Duodenal mucosa (tissue), 2 donors: ENCODE measurements around the gene EXOSC6.
"Not testable (repeated sequence)": the region's sequence is repeated elsewhere in the genome, so short reads cannot be mapped to it uniquely, and the experiment has no call there.

ENCODE experiments used
- H3K27ac ChIP-seq: one replicate; pipeline ENCODE4 v1.7.0; 2013; ENCODE audit warnings: low read depth, low read length
- H3K27me3 ChIP-seq, 2 donors: one replicate each; pipeline ENCODE4 v1.7.0; 2013; ENCODE audit warnings: low read length in 2 of 2, control low read depth in 1 of 2; ENCODE audit not compliant: insufficient read depth in 2 of 2, control insufficient read depth in 1 of 2
- H3K36me3 ChIP-seq, 2 donors: one replicate each; pipeline ENCODE4 v1.7.0; 2013; ENCODE audit warnings: low read length in 2 of 2, control low read depth in 1 of 2; ENCODE audit not compliant: insufficient read depth in 2 of 2, control insufficient read depth in 1 of 2
- H3K4me1 ChIP-seq, 2 donors: one replicate each; pipeline ENCODE4 v1.7.0; 2013; ENCODE audit warnings: low read length in 2 of 2, control low read depth in 1 of 2; ENCODE audit not compliant: insufficient read depth in 2 of 2, control insufficient read depth in 1 of 2
- H3K4me3 ChIP-seq, 2 donors: one replicate each; pipeline ENCODE4 v1.7.0; 2013; ENCODE audit warnings: low read length in 2 of 2, low read depth in 1 of 2
- H3K9ac ChIP-seq, 2 donors: one replicate each; pipeline ENCODE4 v1.7.0; 2013; ENCODE audit warnings: low read length in 2 of 2, low read depth in 1 of 2
- H3K9me3 ChIP-seq, 2 donors: one replicate each; pipeline ENCODE4 v1.7.0; 2013; ENCODE audit warnings: low read length in 2 of 2, control low read depth in 1 of 2; ENCODE audit not compliant: control insufficient read depth in 1 of 2

EXOSC6 gene

DNA sequence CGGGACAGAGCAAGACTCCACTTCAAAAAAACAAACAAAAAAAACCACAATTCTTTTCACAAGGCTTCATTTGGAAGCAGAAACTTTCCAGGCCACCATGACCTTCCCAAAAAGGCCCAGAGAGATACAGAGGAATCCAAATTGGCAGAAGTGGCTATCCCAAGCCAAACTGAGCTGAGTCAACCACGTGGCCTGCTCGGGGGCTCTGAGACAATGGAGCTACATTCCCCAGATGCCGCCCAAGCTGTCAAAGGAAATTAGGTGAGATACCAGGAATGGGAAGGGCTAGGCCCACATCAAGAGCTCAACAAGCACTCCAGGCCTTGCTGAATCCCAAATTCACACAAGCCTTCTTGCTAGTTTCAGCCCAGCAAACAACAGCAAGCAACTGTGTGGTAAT is 5.7 kb upstream of the EXOSC6 start:
- Histone ChIP-seq H3K4me1 (no peaks in the 10 kb centered on the region), H3K9ac (no peak overlapping the region), H3K9me3 (no peaks in the 10 kb centered on the region), H3K27me3 (no peaks in the 10 kb centered on the region), H3K4me3 (no peak overlapping the region), H3K36me3 (peaks cover 52 to 86% of the 10 kb centered on the region in 2 donors), H3K27ac (no peak overlapping the region)

DNA sequence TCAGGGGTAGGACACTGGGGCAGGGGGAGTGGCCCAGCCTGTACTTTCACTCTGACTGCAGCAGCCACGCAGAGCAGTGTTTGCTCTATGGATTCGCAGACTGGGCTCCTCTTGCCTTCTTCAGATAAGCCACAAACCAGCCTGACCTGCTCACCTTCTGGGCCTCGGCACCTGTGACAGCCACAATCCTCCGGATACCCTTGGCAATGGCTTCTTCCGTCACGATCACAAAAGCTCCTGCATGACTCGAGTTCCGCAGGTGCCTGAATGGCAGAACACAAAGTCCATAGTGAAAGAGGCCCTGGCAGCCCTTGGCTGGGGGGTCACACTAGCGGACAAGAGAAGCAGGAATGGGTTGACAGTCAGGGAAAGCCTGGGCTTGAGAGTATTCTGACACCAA is 3.8 kb upstream of the EXOSC6 start:
- Histone ChIP-seq H3K27me3 (no peaks in the 10 kb centered on the region), H3K4me1 (peaks cover 0 to 4% of the 10 kb centered on the region in 2 donors), H3K4me3 (no peak overlapping the region)

DNA sequence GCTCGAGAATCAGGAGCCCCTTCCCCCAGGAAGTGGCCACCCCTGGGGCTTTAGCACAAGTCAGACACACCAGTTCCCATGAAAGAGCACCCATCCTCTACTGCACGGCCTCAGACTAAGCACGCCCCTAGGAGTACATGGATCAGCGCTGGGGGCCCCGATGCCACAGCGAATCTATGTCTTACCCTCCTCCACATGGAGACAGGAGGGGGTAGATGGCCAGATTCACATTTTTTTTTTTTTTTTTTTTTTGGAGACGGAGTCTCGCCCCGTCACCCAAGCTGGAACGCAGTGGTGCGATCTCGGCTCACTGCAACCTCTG is 3.2 kb upstream of the EXOSC6 start:
- Histone ChIP-seq H3K4me3 (no peak overlapping the region), H3K27ac (no peak overlapping the region), H3K9ac (no peak overlapping the region), H3K36me3 (peaks cover 38 to 69% of the 10 kb centered on the region in 2 donors), H3K9me3 (no peaks in the 10 kb centered on the region), H3K4me1 (peaks cover 0 to 9% of the 10 kb centered on the region in 2 donors), H3K27me3 (no peaks in the 10 kb centered on the region)

More for the DNA sequence above, 3.8 kb upstream of the EXOSC6 start:
- Histone ChIP-seq H3K9me3 (no peaks in the 10 kb centered on the region), H3K9ac (no peak overlapping the region), H3K36me3 (peaks cover 44 to 75% of the 10 kb centered on the region in 2 donors), H3K27ac (no peak overlapping the region)

DNA sequence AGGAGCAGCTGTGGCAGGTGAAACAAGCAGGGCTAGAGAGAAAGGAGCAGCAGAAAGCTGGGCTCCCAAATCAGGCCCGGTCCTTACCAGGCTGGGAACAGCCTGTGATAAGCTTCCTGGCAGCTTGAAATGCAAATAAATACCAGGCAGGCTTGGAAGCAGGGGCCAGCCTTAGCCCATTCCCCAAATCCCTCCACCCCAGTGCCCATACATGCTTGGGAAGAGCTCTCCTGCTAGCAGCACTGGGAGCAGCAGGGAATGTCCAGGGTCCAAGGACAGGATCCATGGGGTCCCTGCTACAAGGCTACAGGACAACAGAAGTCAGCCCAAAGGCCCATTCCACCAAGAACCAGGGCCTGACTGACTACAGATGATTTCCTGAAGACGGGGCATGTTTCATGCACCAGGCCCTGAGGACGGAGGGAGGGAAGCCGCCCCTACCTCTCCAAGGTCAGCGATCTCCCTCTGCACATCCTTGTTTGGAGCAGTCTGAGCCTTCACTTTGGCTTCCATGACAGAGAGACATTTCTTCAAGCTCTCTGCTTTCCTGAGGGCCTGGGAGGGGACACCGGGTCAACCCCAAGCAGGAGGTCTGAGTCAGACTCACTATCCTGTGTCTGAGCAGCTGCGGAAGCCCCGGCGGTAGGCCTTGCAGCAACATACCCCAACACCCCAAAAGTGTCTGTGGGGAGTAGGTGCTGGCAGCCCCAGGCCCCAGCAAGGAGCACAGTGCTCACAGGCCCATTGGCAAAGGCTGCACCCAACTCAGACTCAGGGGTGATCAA is 2.6 kb upstream of the EXOSC6 start:
- peaks cover 0 to 15% of the 10 kb centered on the region in 2 donors for H3K4me1 ChIP-seq
- H3K9me3 ChIP-seq: no peaks in the 10 kb centered on the region
- H3K9ac ChIP-seq: no peak overlapping the region
- H3K4me3 ChIP-seq: no peak overlapping the region
- no peaks in the 10 kb centered on the region for H3K27me3 ChIP-seq
- peaks cover 37 to 66% of the 10 kb centered on the region in 2 donors for H3K36me3 ChIP-seq
- H3K27ac ChIP-seq: no peak overlapping the region

DNA sequence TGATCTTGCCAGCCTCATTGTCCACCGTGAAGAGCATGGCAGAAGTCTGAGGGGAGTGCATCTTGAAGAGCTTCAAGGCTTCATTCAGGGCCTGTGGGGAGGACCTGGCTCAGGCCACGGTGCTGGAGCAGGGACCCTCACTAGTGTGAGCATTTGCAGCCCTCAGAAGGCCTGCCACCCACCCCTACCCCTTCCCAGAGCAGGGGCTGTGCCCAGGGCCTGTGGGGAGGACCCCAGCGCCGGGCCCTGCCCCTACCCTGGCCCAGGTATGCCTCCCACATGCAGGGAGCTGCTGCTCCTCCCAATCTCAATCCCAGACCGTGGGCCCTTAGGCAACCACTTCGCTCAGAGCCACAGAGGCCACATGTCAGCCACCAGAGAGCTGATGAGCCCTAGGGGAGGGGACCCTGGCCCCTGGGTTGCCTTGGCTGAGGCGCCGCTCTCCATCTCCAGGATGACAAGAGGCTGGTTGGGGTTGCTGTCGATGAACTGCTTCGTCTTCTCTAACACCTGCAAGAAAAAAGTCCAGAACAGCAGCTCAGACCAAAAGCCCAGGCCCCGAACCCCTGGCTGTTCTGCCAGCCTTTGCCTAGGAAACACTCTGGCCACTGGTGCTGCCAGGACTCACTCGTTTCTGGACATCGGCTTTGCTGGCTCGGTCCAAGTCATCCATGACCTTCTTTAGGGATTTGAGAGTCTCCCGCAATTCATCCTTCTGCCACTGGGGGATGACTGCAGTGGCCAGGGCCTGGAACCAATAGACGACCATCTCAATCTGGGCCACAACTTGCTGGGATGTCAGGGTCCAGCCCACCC is 1.8 kb upstream of the EXOSC6 start:
- Histone ChIP-seq H3K36me3 (peaks cover 34 to 58% of the 10 kb centered on the region in 2 donors), H3K9ac (no peak overlapping the region), H3K4me3 (no peak overlapping the region), H3K27ac (no peak overlapping the region), H3K9me3 (no peaks in the 10 kb centered on the region), H3K27me3 (no peaks in the 10 kb centered on the region), H3K4me1 (peaks cover 0 to 17% of the 10 kb centered on the region in 2 donors)

DNA sequence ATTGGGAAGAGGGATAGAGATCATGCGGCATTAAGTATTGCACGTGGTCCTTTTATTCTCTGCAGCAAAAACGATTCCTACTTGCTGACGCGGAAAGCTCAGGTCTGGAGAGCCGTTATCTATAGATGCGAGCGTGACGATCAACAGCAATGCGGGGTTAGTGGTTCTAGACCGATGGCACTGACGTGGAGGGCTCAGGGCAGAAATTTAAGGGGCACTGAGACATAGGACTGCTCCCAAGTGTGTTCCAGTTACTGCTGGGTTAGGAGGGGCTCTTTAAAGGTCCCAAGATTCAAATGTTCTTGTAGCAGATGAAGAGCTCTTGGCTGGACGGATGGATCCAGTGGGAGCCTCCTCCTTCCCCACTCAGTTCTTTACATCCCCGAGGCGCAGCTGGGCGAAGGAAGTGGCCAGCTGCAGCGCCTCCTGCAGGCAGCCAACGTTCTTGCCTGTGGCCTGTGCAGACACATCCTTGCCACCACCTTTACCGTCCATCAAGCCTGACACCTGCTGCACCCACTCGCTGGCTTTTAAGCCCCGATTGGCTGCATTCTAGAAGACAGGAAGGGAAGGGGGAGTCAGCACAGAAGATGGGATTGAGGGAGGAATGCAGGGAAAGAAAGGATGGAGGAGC is 732 bp upstream of the EXOSC6 start:
- Histone ChIP-seq H3K9ac (no peak overlapping the region), H3K27ac (no peak overlapping the region), H3K9me3 (no peaks in the 10 kb centered on the region), H3K27me3 (no peaks in the 10 kb centered on the region), H3K4me1 (peaks cover 0 to 17% of the 10 kb centered on the region in 2 donors), H3K4me3 (no peak overlapping the region), H3K36me3 (peaks cover 25 to 48% of the 10 kb centered on the region in 2 donors)

DNA sequence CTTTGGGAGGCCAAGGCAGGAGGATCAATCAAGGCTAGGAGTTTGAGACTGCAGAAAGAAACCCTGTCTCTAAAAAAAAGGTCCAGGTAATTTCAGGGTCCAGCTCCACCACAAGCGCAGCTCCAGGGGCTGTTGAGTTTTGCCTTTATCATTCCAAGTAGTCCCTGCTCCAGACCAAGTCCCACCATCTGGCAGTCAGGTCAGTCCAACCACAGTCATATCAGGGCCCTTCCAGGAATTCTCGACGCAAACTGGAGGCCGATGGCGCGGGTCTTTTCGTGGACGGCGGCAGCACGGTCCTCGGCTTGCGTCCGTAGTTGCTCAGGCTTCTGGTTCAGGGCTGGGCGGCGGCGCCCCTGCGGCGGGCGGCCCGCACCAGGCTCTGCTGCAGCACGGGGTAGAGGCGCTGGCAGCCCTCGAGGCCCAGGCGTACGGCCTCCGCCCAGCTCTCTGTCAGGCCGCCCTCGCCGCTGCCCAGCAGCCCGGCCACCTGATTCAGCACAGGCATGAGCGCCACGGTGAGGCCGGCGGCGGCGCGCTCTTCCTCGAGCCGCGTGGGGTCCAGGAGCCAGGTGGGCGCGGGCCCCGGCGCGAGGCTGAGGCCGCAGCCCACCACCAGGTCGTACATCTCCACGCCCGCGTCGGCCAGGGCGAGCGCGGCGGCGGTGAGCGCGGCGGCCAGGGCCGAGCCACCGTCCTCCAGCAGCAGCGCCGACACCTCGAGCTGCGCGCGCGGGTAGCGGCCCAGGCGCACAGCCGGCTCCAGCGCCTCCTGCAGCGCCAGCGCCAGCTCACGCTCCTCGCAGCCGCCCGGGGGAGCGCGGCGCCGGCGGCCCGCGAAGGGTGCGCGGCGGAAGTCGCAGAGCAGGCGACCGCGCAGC is 752 bp downstream of the EXOSC6 start:
- Histone ChIP-seq H3K36me3 (peaks cover 23 to 36% of the 10 kb centered on the region in 2 donors), H3K9ac (peak overlapping the region; percentile 68 to 77), H3K4me1 (peaks cover 0 to 17% of the 10 kb centered on the region in 2 donors), H3K27me3 (no peaks in the 10 kb centered on the region), H3K27ac (peak overlapping the region; percentile 70), H3K9me3 (no peaks in the 10 kb centered on the region), H3K4me3 (peak overlapping the region; percentile 80 to 81)

DNA sequence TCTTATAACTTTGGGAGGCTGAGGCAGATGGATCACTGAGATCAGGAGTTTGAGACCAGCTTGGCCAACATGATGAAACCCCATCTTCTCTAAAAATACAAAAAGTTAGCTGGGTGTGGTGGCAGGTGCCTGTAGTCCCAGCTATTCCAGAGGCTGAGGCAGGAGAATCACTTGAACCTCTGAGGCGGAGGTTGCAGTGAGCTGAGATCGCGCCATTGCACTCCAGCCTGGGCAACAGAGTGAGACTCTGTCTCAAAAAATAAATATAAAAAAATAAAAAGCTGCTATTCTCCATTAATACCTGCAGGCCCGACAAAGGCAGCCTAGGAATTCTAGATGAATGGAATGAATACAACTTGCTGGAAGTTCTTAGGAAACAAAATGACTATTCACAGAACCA is 2.0 kb downstream of the EXOSC6 start:
- H3K27ac ChIP-seq, H3K4me3 ChIP-seq, H3K27me3 ChIP-seq, H3K9ac ChIP-seq, H3K9me3 ChIP-seq: not testable (repeated sequence)
- Histone ChIP-seq H3K4me1 (peaks cover 0 to 17% of the 10 kb centered on the region in 2 donors), H3K36me3 (peaks cover 16 to 25% of the 10 kb centered on the region in 2 donors)

DNA sequence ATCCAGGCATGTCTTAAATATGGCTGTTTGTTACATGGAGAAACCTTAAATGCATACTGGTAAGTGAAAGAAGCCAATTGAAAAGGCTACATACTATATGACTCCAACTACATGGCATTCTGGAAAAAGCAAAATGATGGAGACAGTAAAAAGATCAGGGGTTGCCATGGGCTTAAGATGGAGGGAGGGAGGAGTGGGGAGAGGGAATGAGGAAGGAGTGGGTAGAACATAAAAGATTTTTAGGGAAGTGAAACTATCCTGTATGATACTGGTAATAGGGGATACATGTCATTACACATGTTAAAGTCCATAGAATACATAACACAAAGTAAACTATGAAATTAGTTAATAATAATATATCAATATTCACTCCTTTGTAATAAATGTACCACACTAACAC is 13.0 kb downstream of the EXOSC6 start:
- H3K36me3 ChIP-seq, H3K27ac ChIP-seq, H3K9me3 ChIP-seq, H3K9ac ChIP-seq, H3K4me1 ChIP-seq, H3K27me3 ChIP-seq, H3K4me3 ChIP-seq: not testable (repeated sequence)
